ENCODE measurements around the gene ZNRF3.

The ZNRF3 gene

GRCh38 chr22:29011240-29012100 lies 128.1 kb downstream of the ZNRF3 start:
- DNase-seq (ENCODE audit: low spot score), result no peak

- DNase-seq (ENCODE audit: low spot score), result no peak
Observed at GRCh38 chr22:29012101-29012433, 128.7 kb downstream of the ZNRF3 start.

GRCh38 chr22:29012952-29013351 lies 129.6 kb downstream of the ZNRF3 start:
- no peak for DNase-seq (ENCODE audit: low spot score)

GRCh38 chr22:29014293-29014692 lies 130.9 kb downstream of the ZNRF3 start:
- no peak for DNase-seq (ENCODE audit: low spot score)

GRCh38 chr22:29014773-29015172 lies 131.4 kb downstream of the ZNRF3 start:
- no peak for DNase-seq (ENCODE audit: low spot score)

GRCh38 chr22:29016067-29016938 lies 132.9 kb downstream of the ZNRF3 start:
- no peak for DNase-seq (ENCODE audit: low spot score)

GRCh38 chr22:29018293-29019189 lies 135.2 kb downstream of the ZNRF3 start:
- DNase-seq (ENCODE audit: low spot score), result no peak

GRCh38 chr22:29022101-29022817 lies 138.9 kb downstream of the ZNRF3 start:
- no peak for DNase-seq (ENCODE audit: low spot score)

GRCh38 chr22:29023172-29023796 lies 139.9 kb downstream of the ZNRF3 start:
- DNase-seq (ENCODE audit: low spot score), result no peak

GRCh38 chr22:29026579-29026978 lies 143.2 kb downstream of the ZNRF3 start:
- no peak for DNase-seq (ENCODE audit: low spot score)

- no peak for DNase-seq (ENCODE audit: low spot score)
Observed at GRCh38 chr22:29028468-29028867, 145.1 kb downstream of the ZNRF3 start.

- no peak for DNase-seq (ENCODE audit: low spot score)
Observed at GRCh38 chr22:29029202-29030000, 146.0 kb downstream of the ZNRF3 start.

GRCh38 chr22:29030016-29030617 lies 146.7 kb downstream of the ZNRF3 start:
- peak; percentile 20 for DNase-seq (ENCODE audit: low spot score)

GRCh38 chr22:29030618-29031226 lies 147.3 kb downstream of the ZNRF3 start:
- peak; percentile 80 for DNase-seq (ENCODE audit: low spot score)

- DNase-seq (ENCODE audit: low spot score), result peak; percentile 92
Observed at GRCh38 chr22:29031227-29032011, 148.0 kb downstream of the ZNRF3 start.

GRCh38 chr22:29032014-29032475 lies 148.7 kb downstream of the ZNRF3 start:
- DNase-seq (ENCODE audit: low spot score), result no peak

GRCh38 chr22:29032584-29032983 lies 149.2 kb downstream of the ZNRF3 start:
- DNase-seq (ENCODE audit: low spot score), result no peak

GRCh38 chr22:29037340-29037932 lies 154.1 kb downstream of the ZNRF3 start:
- no peak for DNase-seq (ENCODE audit: low spot score)
